ENCODE data around the gene NUMBL.

- no peak for TF ChIP-seq CTCF (IDR thresholded peaks at IDR 0.05)
- no peak for TF ChIP-seq ZFX (IDR thresholded peaks at IDR 0.05; ENCODE audit: borderline replicate concordance)
These were observed 28.4 kb upstream of the NUMBL start for GRCh38 chr19:40718774-40719391.
